AG04450 (cell line): ENCODE data around the gene SERINC5. TPM values are rescaled to one million over a fixed set of nuclear protein-coding genes. Genes with fewer than 3 reads are reported as not detected.

Source experiments
- CTCF ChIA-PET: fragments of 300-600, 350-600 bp; formaldehyde crosslinking; extraction: SDS; loops from one replicate; lab custom pipeline; 2022; ENCODE audit warnings: antibody characterized with exemption, inconsistent platforms; lab: Charles Lee
- POLR2A ChIA-PET: fragments of 350-600 bp; formaldehyde crosslinking; extraction: SDS; loops from one replicate; lab custom pipeline; 2021; ENCODE audit warnings: antibody characterized with exemption, inconsistent platforms; lab: Yijun Ruan, JAX
- DNase-seq: peaks from one replicate; pipeline ENCODE4 v3.0.0-alpha.2; 2011; ENCODE audit warnings: low read depth, low spot score
- H3K27ac ChIP-seq: one replicate; pipeline ENCODE4 v1.5.1; 2012; ENCODE audit warnings: low read depth, low read length, control low read depth
- H3K27me3 ChIP-seq: one replicate; pipeline ENCODE4 v1.6.0; 2012; ENCODE audit warnings: low read length; ENCODE audit not compliant: control insufficient read depth, insufficient read depth
- H3K4me3 ChIP-seq: 2 replicates; pipeline ENCODE4 v1.5.1; 2011; ENCODE audit warnings: mild to moderate bottlenecking, low read depth, low read length, control low read depth
- H3K9me3 ChIP-seq: 2 replicates; pipeline ENCODE4 v1.5.1; 2012; ENCODE audit warnings: low read length; ENCODE audit not compliant: control insufficient read depth, insufficient read depth
- CTCF ChIP-seq: IDR thresholded peaks from 2 replicates; pipeline ENCODE4 v1.5.1; 2011; ENCODE audit warnings: low read depth, low read length, control low read depth, inconsistent platforms
- polyA plus RNA-seq: library from polyadenylated mRNA; depleted of rRNA; stranded (reverse); fragments of >200 nt; gene quantifications from 2 replicates; pipeline ENCODE4 v1.2.3, GENCODE V29; 2011

The SERINC5 gene
- polyA plus RNA-seq, 1 experiment: 8.5 TPM

GRCh38 chr5:80122579-80122978 is 133.3 kb downstream of the SERINC5 start:
- ChIA-PET POLR2A (no interaction called here), CTCF (interaction anchor here (0.7 to 1.9 kb wide), 2 partner anchors 31 to 91 kb away, joined by 3 to 6 read pairs; no protein-coding TSS in a partner anchor)
- Histone ChIP-seq H3K9me3 (peaks cover 2% of the 10 kb centered on the region; the same call in 1 of the 2 replicates), H3K27ac (no peak overlapping the region), H3K27me3 (peaks cover 5% of the 10 kb centered on the region), H3K4me3 (no peak overlapping the region)
- no peak for DNase-seq
- no peak for TF ChIP-seq CTCF

- POLR2A ChIA-PET: no interaction called here
- Histone ChIP-seq H3K27ac (no peak overlapping the region), H3K27me3 (peaks cover 3% of the 10 kb centered on the region), H3K4me3 (no peak overlapping the region), H3K9me3 (peaks cover 4% of the 10 kb centered on the region; the same call in 1 of the 2 replicates)
- TF ChIP-seq CTCF: no peak
- DNase-seq: no peak
- CTCF ChIA-PET: no interaction called here
These were observed 136.5 kb downstream of the SERINC5 start for GRCh38 chr5:80119372-80119771.

GRCh38 chr5:80117446-80117845 is 138.4 kb downstream of the SERINC5 start:
- no peaks in the 10 kb centered on the region for H3K27me3 ChIP-seq
- H3K9me3 ChIP-seq: peaks cover 4% of the 10 kb centered on the region; the same call in 1 of the 2 replicates
- H3K4me3 ChIP-seq: no peak overlapping the region
- TF ChIP-seq CTCF: no peak
- no peak for DNase-seq
- CTCF ChIA-PET: interaction anchor here (1.0 kb wide), 1 partner anchor 34 kb away, joined by 4 read pairs; no protein-coding TSS in a partner anchor
- POLR2A ChIA-PET: no interaction called here
- no peak overlapping the region for H3K27ac ChIP-seq

GRCh38 chr5:80116465-80116864 is 139.4 kb downstream of the SERINC5 start:
- peaks cover 4% of the 10 kb centered on the region; the same call in 1 of the 2 replicates for H3K9me3 ChIP-seq
- DNase-seq: no peak
- no peak overlapping the region for H3K27ac ChIP-seq
- CTCF ChIA-PET: interaction anchor here (0.6 to 1.2 kb wide), 2 partner anchors 25 to 149 kb away, joined by 3 to 5 read pairs; no protein-coding TSS in a partner anchor
- H3K4me3 ChIP-seq: no peak overlapping the region
- H3K27me3 ChIP-seq: no peaks in the 10 kb centered on the region
- POLR2A ChIA-PET: no interaction called here
- TF ChIP-seq CTCF: no peak

GRCh38 chr5:80116000-80116399 is 139.8 kb downstream of the SERINC5 start:
- POLR2A ChIA-PET: no interaction called here
- Histone ChIP-seq H3K27me3 (peaks cover 3% of the 10 kb centered on the region), H3K4me3 (no peak overlapping the region), H3K27ac (no peak overlapping the region), H3K9me3 (peaks cover 4% of the 10 kb centered on the region; the same call in 1 of the 2 replicates)
- no peak for TF ChIP-seq CTCF
- no peak for DNase-seq
- CTCF ChIA-PET: interaction anchor here (0.6 to 1.2 kb wide), 2 partner anchors 24 to 149 kb away, joined by 3 to 5 read pairs; no protein-coding TSS in a partner anchor
